SK-N-SH (cell line): ENCODE data around the gene PRDM15.

Source experiments
- EZH2phosphoT487 ChIP-seq: fragments of 200-600 bp; sonication (generic); IDR thresholded peaks from 2 replicates; pipeline ENCODE4 v1.6.1; 2017; ENCODE audit warnings: low read depth, mixed run types, mild to moderate bottlenecking, antibody characterized with exemption, moderate library complexity, borderline replicate concordance
- POLR2AphosphoS5 ChIP-seq: IDR thresholded peaks from 2 replicates; pipeline ENCODE4 v1.6.1; 2012; ENCODE audit warnings: low read depth, low read length
- RAD21 ChIP-seq: IDR thresholded peaks from 2 replicates; pipeline ENCODE4 v1.6.1; 2012; ENCODE audit warnings: mild to moderate bottlenecking, low read length
- REST ChIP-seq: IDR thresholded peaks from 2 replicates; pipeline ENCODE4 v1.6.1; 2012; ENCODE audit warnings: mild to moderate bottlenecking, low read depth, low read length, moderate library complexity
- RFX5 ChIP-seq: IDR thresholded peaks from 2 replicates; pipeline ENCODE4 v1.6.1; 2012; ENCODE audit warnings: mild to moderate bottlenecking, improper control_type of control experiment, low read length
- TAF1 ChIP-seq: IDR thresholded peaks from 2 replicates; pipeline ENCODE4 v1.6.1; 2012; ENCODE audit warnings: low read depth, mild to moderate bottlenecking, low read length, moderate library complexity, borderline replicate concordance
- TF ChIP-seq, protein P1 (sequence below): fragments of 200-600 bp; sonication (generic); IDR thresholded peaks from 2 replicates; pipeline ENCODE4 v1.6.1; 2017; ENCODE audit warnings: antibody characterized with exemption, mild to moderate bottlenecking, moderate library complexity

DNA sequence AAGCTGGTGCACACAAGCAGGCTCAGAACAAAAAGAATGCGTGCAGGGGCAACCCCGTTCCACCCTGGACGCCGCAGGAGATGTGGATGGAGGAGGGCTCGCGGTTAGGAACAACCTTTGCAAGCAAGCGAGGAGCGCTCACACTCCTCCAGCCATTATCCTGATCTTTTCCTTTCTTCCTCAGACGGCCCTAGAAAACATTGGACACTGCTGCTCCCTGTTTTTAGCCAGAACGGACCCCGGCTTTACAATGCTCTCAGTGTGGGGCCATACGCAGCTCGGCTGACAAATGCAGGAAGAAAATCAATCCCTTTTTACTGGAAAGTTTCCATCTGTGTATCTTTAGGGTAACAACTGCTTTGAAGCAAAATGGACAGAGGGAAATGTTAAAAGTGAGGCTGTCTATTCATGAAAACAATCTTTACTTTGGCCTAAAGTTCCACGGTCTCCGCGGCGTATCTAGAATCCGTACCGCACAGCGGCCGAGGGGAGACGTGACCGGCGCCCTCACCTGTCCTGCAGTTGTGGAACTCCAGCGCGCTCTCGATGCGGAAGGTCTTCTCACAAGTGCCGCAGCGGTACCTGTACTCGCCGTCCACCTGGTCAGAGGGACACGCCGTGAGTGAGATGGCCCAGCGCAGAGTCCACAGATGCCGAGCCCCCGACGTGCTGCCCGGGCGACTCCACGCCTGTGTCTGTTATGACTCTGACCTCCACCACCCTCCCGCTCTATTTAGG is 44.0 kb downstream of the PRDM15 start:
- TF ChIP-seq, protein P1, sequence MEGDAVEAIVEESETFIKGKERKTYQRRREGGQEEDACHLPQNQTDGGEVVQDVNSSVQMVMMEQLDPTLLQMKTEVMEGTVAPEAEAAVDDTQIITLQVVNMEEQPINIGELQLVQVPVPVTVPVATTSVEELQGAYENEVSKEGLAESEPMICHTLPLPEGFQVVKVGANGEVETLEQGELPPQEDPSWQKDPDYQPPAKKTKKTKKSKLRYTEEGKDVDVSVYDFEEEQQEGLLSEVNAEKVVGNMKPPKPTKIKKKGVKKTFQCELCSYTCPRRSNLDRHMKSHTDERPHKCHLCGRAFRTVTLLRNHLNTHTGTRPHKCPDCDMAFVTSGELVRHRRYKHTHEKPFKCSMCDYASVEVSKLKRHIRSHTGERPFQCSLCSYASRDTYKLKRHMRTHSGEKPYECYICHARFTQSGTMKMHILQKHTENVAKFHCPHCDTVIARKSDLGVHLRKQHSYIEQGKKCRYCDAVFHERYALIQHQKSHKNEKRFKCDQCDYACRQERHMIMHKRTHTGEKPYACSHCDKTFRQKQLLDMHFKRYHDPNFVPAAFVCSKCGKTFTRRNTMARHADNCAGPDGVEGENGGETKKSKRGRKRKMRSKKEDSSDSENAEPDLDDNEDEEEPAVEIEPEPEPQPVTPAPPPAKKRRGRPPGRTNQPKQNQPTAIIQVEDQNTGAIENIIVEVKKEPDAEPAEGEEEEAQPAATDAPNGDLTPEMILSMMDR: no peak
- TF ChIP-seq RAD21 (no peak), POLR2AphosphoS5 (no peak), RFX5 (no peak), REST (no peak), TAF1 (no peak), EZH2phosphoT487 (no peak)
